Natural killer cell (primary cell): Measurements from ENCODE around the gene CUX1. TPM values are rescaled to one million over a fixed set of nuclear protein-coding genes. Genes with fewer than 3 reads are reported as not detected.
A peak's percentile ranks its signal among the peaks of the same experiment; 100 is the strongest.
"Not testable (repeated sequence)": the region's sequence is repeated elsewhere in the genome, so short reads cannot be mapped to it uniquely, and the experiment has no call there.

Experiments
- ATAC-seq, 3 donors: fragments of 150-1000 bp in 2 of 3; fragments of 200-7000 bp in 1 of 3; cut with Tn5 transposase; 1 replicate in 1 of 3; 2 replicates in 2 of 3; pipeline ENCODE4 v1.10.0; 2021; ENCODE audit warnings: mild to moderate bottlenecking in 2 of 3, moderate library complexity in 2 of 3
- DNase-seq, 2 donors: peaks; one replicate each; pipeline versions ENCODE4 v3.0.0 to v3.0.0-alpha.2; 2013 to 2021; ENCODE audit warnings: mixed read lengths in 1 of 2
- H3K27ac ChIP-seq: one replicate; pipeline ENCODE4 v1.5.1; 2013; ENCODE audit warnings: mild to moderate bottlenecking, low read length
- H3K27me3 ChIP-seq: one replicate; pipeline ENCODE4 v1.6.1; 2013; ENCODE audit warnings: low read length; ENCODE audit not compliant: control insufficient read depth, insufficient read depth
- H3K36me3 ChIP-seq: one replicate; pipeline ENCODE4 v1.6.1; 2013; ENCODE audit warnings: low read length; ENCODE audit not compliant: control insufficient read depth, insufficient read depth
- H3K4me1 ChIP-seq: one replicate; pipeline ENCODE4 v1.6.1; 2013; ENCODE audit warnings: low read length; ENCODE audit not compliant: control insufficient read depth, insufficient read depth
- H3K4me3 ChIP-seq: one replicate; pipeline ENCODE4 v1.5.1; 2013; ENCODE audit warnings: low read length
- H3K9me3 ChIP-seq: one replicate; pipeline ENCODE4 v1.6.1; 2013; ENCODE audit warnings: low read length; ENCODE audit not compliant: control insufficient read depth, insufficient read depth
- H3K27ac Mint-ChIP-seq, 2 donors: one replicate each; pipeline ENCODE4 v1.8.0; 2022; ENCODE audit warnings: mild to moderate bottlenecking in 2 of 2, mixed read lengths in 2 of 2, moderate library complexity in 1 of 2
- H3K27me3 Mint-ChIP-seq, 2 donors: one replicate each; pipeline ENCODE4 v1.8.0; 2022; ENCODE audit warnings: low read depth in 2 of 2, mixed read lengths in 2 of 2
- H3K36me3 Mint-ChIP-seq: one replicate; pipeline ENCODE4 v1.8.0; 2022; ENCODE audit warnings: mixed read lengths
- H3K4me1 Mint-ChIP-seq, 2 donors: one replicate each; pipeline ENCODE4 v1.8.0; 2022; ENCODE audit warnings: mixed read lengths in 2 of 2
- H3K4me3 Mint-ChIP-seq: one replicate; pipeline ENCODE4 v1.8.0; 2022; ENCODE audit warnings: mild to moderate bottlenecking, moderate library complexity, mixed read lengths
- H3K9me3 Mint-ChIP-seq, 2 donors: one replicate each; pipeline ENCODE4 v1.8.0; 2022; ENCODE audit warnings: mixed read lengths in 2 of 2
- WGBS: methylation state at CpG from one replicate; pipeline ENCODE4 v1.1.7; 2013; ENCODE audit warnings: missing lambda C conversion rate; ENCODE audit not compliant: insufficient coverage; 5-methylcytosine and 5-hydroxymethylcytosine counted together
- intact Hi-C: fragments of 100-400 bp; cut with micrococcal nuclease; formaldehyde crosslinking; loops from one replicate; pipeline ENCODE4 v1.14.2; 2022
- total RNA-seq, 4 donors: library from RNA; stranded (reverse); fragments of 120-200 nt in 1 of 4; gene quantifications; one replicate each; pipeline versions ENCODE4 v1.2.3 to v1.2.4, GENCODE V29; 2013 to 2022
- TF ChIP-seq, protein P1 (sequence below): fragments of 200-600 bp; IDR thresholded peaks from one replicate; pipeline ENCODE4 v1.8.0; 2022; ENCODE audit warnings: antibody characterized with exemption

Gene CUX1
- total RNA-seq, 3 donors from 2014 or later (not counting 1 experiment from before 2014, with no cell fraction given) = 59.8 to 77.4 (median 73.6) TPM

DNA sequence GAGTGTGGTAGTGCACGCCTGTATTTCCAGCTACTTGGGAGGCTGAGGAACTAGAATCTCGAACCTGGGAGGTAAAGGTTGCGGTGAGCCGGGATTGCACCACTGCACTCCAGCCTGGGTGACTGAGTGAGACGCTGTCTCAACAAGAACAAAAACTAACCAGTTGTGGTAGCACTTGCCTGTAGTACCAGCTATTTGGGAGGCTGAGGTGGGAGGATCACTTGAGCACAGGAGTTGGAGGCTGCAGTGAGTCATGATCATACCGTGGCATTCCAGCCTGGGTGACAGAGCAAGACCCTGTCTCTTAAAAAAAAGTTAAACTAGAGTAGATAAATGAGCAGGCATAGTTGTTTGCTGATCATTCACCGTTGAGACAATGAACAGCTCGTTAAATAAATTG, 48.9 kb downstream of the CUX1 start:
- WGBS = 96% methylated on average over 8 of the region's 8 CpGs
- Histone ChIP-seq H3K4me1 (peaks cover 17% of the 10 kb centered on the region), H3K27ac (no peak overlapping the region), H3K27me3 (no peaks in the 10 kb centered on the region), H3K9me3 (no peaks in the 10 kb centered on the region), H3K36me3 (no peaks in the 10 kb centered on the region), H3K4me3 (no peak overlapping the region)
- DNase-seq = no peak
- Mint-ChIP-seq H3K36me3 (no peaks in the 10 kb centered on the region), H3K4me1 (peaks cover 42 to 52% of the 10 kb centered on the region in 2 donors), H3K27ac (no peak overlapping the region), H3K4me3 (no peak overlapping the region), H3K27me3 (no peaks in the 10 kb centered on the region), H3K9me3 (no peaks in the 10 kb centered on the region)
- ATAC-seq = no peak
- intact Hi-C loops = no loop called here
- TF ChIP-seq, protein P1, sequence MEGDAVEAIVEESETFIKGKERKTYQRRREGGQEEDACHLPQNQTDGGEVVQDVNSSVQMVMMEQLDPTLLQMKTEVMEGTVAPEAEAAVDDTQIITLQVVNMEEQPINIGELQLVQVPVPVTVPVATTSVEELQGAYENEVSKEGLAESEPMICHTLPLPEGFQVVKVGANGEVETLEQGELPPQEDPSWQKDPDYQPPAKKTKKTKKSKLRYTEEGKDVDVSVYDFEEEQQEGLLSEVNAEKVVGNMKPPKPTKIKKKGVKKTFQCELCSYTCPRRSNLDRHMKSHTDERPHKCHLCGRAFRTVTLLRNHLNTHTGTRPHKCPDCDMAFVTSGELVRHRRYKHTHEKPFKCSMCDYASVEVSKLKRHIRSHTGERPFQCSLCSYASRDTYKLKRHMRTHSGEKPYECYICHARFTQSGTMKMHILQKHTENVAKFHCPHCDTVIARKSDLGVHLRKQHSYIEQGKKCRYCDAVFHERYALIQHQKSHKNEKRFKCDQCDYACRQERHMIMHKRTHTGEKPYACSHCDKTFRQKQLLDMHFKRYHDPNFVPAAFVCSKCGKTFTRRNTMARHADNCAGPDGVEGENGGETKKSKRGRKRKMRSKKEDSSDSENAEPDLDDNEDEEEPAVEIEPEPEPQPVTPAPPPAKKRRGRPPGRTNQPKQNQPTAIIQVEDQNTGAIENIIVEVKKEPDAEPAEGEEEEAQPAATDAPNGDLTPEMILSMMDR = no peak

DNA sequence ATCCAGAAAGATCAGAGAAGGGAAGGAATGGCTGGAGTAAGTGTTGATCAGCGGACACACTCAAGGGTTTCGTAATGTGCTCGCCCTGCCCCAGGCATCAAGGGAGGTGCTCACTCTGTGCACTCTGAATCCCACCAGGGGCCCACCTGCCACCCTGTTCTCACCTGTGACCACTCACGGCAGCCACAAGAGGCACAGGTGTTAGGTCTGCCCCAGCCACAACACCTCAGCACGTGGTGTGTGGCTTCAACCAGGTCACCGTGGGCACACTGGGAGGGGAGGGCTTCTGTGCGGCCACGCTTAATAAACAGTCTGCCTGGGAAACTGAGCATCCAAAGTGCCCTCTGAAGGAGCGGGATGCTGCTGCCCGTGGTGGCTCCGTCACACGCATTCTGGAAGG, 49.8 kb downstream of the CUX1 start:
- H3K4me1 ChIP-seq = peaks cover 23% of the 10 kb centered on the region
- H3K9me3 Mint-ChIP-seq = no peaks in the 10 kb centered on the region
- no peaks in the 10 kb centered on the region for H3K36me3 Mint-ChIP-seq
- no peaks in the 10 kb centered on the region for H3K27me3 ChIP-seq
- peaks cover 47 to 57% of the 10 kb centered on the region in 2 donors for H3K4me1 Mint-ChIP-seq
- DNase-seq (no peak), ATAC-seq (peak in 1 of 3 donors; percentile 32)
- no peak overlapping the region for H3K27ac Mint-ChIP-seq
- TF ChIP-seq, protein P1 = no peak
- no peak overlapping the region for H3K4me3 Mint-ChIP-seq
- no peaks in the 10 kb centered on the region for H3K36me3 ChIP-seq
- H3K4me3 ChIP-seq = no peak overlapping the region
- 63% methylated on average over 12 of the region's 12 CpGs for WGBS
- intact Hi-C loops = no loop called here
- no peaks in the 10 kb centered on the region for H3K9me3 ChIP-seq
- H3K27me3 Mint-ChIP-seq = no peaks in the 10 kb centered on the region
- H3K27ac ChIP-seq = no peak overlapping the region

DNA sequence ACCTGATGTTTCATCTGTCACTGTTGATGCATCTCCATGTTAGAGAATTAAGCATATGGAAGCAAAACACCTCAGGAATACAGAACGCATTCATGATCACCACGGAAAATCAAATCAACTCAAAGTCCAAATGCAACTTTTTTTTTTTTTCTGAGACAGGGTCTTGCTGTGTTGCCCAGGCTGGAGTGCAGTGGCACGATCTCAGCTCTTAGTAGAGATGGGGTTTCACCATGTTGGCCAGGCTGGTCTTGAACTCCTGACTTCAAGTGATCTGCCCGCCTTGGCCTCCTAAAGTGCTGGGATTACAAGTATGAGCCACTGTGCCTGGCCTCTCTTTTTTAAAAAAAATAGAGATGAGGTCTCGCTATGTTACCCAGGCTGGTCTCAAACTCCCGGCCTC, 50.3 kb downstream of the CUX1 start:
- H3K27ac ChIP-seq, intact Hi-C loops, H3K27ac Mint-ChIP-seq, DNase-seq, H3K27me3 ChIP-seq, H3K4me3 ChIP-seq, H3K4me3 Mint-ChIP-seq, H3K36me3 ChIP-seq, H3K9me3 ChIP-seq, H3K36me3 Mint-ChIP-seq, H3K27me3 Mint-ChIP-seq, H3K9me3 Mint-ChIP-seq, ATAC-seq: not testable (repeated sequence)
- WGBS = 94% methylated on average over 6 of the region's 6 CpGs
- peaks cover 47 to 57% of the 10 kb centered on the region in 2 donors for H3K4me1 Mint-ChIP-seq
- H3K4me1 ChIP-seq = peaks cover 23% of the 10 kb centered on the region

DNA sequence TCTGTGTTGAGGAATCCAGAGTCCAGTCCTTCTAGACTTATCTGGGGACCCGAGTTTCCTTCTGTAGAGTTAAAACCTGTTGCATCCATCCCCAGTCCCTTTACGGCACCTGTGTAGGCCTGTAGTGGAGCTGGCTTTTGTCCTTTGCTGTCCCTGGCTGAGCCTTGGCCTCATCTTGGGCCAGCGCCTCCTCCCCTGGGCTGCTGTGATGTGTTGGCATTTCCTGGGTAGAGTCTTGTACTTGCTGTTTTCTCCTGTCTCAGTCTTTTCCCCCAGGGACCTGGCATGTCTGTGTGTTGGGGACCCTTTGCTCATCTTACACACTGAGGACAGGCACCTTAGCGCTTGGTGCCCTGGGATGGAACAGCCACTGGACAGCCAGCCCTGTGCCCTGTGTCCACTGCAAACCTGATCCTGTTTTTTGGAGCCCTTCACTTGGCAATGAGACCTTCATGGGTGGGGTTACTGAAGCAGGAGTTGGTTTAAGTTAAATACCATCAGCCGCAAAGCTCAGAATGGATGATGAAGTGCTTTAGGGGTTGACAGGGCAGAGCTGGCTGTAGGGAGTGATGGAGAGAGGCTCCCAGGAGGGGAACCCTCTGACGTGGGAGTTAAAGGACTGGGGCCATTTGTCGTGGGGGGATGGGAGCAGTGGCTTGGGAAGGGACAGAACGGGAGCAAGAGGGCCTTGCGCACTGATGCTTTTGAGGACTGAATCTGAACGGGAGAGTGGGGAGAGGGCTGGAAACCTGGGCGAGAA, 50.9 kb downstream of the CUX1 start:
- Mint-ChIP-seq H3K4me3 (no peak overlapping the region), H3K27ac (peak overlapping the region in 1 of 2 donors; percentile 51), H3K9me3 (no peaks in the 10 kb centered on the region), H3K27me3 (no peaks in the 10 kb centered on the region), H3K36me3 (no peaks in the 10 kb centered on the region), H3K4me1 (peaks cover 47 to 57% of the 10 kb centered on the region in 2 donors)
- H3K27ac ChIP-seq = no peak overlapping the region
- ATAC-seq (no peak), DNase-seq (no peak)
- H3K36me3 ChIP-seq = no peaks in the 10 kb centered on the region
- 96% methylated on average over 11 of the region's 11 CpGs for WGBS
- H3K4me3 ChIP-seq = no peak overlapping the region
- intact Hi-C loops = no loop called here
- H3K27me3 ChIP-seq = no peaks in the 10 kb centered on the region
- TF ChIP-seq, protein P1 = no peak
- H3K4me1 ChIP-seq = peaks cover 23% of the 10 kb centered on the region
- H3K9me3 ChIP-seq = no peaks in the 10 kb centered on the region
